ENCODE results near the gene STK17A.

The STK17A gene

GRCh38 chr7:43582503-43583423 is at the start of gene STK17A:
STK17A (plus strand) TSS chr7:43583108; CDS start chr7:43583244, 136 bp downstream.
- peak; percentile 89 for DNase-seq

DNA sequence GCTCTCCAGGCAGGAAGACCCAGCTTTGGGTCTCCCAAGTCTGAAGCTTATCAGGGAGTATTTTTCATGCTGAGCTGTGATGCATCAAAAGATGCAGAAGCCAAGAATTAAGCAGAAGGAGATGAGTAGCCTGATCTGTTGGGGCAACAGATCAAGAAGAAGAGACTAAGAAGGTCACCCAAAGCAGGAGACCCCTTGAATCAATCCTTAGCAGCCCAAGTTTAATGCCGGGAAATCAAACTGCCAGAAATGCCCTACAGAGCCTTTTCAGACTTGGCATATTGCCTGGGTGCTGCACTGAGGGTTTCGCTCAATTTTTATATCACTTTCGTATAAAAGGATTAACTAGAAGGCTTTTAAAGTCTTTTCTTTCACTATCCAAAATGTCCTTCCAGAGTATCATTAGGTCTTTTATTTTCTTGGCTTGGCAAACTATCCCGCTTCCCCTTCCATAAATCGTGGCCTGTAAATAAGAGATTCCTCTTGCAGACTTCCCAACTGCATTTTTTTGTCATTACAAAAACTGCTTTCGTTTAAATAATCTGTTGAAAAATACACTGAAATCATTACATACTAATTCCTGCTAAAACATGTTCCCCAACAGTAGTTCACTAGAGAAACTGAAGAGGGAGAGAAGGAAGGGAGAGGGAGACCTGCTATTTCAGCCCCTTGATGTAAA is 49.0 kb upstream of the STK17A start:
- peak; percentile 79 for DNase-seq

GRCh38 chr7:43535031-43535451 is 47.9 kb upstream of the STK17A start:
- peak; percentile 86 for DNase-seq

DNA sequence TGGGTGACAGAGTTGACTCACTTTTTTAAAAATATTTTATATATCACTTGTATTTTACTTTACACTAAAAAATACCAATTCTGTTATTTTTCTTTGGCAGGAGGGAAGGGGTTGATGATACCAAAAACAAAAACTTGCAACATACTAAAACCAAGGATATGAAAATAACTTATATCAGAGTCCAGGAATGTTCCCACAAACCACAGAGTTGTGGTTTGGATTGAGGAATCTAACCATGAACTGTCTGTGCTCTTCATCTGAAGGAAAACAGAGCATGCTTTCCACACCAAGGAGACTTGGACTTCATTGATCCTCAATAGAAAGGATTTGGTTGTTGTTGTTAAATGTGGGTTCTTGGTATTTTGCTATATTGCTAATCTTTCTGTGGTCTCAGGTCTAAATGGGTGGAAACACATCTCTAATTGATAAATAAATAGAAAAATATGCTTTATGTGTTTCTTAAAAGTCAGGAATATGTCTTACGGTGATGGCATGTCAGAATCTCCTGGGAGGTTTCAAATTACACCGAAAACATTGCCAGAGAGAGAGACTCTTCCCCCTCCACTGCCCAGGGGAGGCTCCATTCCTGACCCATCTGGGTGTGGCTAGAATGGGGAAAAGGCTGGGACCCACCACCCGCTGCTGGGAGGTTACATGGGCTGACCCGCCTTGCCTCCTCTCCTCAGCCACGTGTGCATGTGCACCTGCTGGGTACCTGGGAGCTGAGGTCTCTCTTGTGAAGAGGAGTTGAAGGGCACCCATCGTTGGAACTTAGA is 46.9 kb upstream of the STK17A start:
- peak; percentile 96 for DNase-seq

- no peak for DNase-seq
These were observed 46.1 kb upstream of the STK17A start for GRCh38 chr7:43536773-43537172.

DNA sequence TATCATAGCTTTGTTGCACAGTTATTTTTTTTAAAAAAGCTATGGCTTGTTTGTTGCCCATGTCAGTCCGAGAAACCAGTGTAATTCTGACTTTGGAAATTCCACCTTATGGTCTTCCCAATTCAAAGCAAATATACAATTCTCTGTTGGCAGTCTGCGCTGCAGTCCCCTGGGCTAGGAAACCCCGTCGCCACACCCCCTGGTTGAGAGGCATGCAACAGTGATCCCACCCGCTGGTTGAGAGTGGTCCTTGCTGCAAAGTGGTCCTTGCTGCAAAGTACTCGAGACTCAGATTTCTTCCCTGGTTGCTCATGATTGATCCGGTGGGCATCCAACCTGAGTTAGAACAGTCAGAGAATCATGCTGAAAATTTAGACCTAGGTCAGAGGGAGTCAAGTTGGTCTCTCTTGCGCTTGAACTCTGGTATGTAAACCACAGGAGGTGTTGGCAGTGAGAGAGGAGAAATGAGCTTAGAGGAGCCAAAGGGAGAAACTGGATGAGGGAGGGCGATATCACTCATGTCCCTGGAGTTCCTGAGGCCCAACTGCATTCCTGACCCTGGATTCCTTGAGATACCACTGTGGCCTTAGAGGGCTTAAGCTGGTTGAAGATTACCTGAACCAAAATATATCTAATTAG is 45.0 kb upstream of the STK17A start:
- peak; percentile 59 for DNase-seq

- DNase-seq: no peak
These were observed 44.5 kb upstream of the STK17A start for GRCh38 chr7:43538404-43538771.

DNA sequence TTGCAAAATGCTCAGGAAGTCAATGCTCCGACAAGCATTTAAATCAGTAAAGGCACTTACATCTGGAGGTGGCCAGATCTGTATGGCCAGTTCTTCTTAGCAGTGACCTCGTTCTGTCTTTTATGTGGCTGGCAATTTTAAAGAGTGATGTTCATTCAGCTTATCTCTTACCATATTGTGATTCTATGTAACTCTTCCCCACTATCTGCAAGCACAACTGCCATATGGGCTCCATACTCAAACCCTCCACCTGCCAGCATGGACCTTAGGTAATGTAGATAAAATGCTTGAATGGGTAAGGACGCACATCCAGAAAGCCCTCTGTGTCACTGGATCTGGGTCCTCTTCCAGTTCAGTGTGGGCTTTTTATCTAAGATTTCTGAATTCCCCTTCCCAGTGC is 42.4 kb upstream of the STK17A start:
- DNase-seq: no peak

DNA sequence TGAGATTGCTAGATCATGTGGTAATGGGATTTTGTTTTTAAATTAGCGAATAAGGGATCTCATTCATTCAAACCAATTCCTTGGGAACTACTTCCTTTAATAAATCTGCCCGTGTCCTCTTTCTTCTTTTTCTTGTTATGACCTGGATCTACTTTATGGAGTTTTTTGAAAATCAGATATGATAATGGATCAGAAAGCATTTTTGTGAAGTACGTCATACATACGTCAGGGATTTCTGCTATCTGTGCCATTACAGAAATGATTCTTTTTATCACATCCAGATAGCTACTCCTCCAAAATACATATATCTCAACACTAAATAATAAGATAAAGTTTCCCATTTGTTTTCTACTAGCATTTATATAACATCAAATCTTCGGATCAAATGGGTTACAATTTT is 40.2 kb upstream of the STK17A start:
- no peak for DNase-seq

DNA sequence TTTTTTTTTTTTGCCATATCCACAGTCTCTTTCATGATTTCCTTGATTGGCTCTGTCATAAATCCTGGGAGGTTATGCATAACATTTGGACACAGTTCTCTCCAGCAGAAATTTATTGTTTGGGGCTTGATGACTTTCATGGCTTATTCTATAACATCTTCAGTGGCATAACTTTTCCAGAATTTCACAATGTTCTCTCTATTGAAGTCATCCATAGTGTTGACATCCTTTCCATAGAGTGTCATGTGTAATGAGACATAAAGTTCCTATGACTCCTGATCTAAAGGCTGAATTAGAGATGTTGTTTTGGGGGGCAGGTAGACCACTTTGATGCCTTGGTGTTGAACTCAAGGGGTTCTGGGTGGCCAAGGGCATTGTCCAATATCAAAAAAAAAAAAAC is 36.7 kb upstream of the STK17A start:
- DNase-seq: no peak

DNA sequence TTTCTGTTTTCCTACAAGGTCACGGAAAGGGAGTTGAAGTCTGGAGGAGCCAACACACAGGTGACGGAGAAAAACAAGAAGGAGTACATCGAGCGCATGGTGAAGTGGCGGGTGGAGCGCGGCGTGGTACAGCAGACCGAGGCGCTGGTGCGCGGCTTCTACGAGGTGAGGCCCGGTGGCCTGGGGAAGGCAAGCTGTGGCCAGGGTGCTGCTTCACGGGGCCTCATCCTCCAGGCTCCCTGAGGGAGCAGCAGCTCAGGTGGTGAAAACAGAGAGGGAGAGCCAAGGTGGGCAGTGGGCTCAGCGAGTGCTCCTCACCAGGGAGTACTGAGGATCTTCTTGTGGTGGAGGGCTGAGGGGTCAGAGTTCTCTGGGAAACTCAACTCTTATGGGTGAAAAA is 32.5 kb upstream of the STK17A start:
- no peak for DNase-seq

DNA sequence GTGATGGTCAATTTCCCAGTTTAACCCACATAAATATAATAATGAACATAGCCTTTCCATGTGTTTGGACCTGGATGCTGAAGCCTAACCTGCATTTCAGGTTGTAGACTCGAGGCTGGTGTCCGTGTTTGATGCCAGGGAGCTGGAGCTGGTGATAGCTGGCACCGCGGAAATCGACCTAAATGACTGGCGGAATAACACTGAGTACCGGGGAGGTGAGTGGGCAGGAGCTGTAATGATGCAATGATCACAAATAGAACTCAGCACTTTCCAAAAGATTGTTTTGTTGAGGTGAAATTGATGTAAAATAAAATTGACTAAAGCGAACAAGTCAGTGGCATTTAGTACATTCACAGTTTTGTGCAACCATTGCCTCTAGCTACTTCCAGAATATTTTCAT is 30.8 kb upstream of the STK17A start:
- DNase-seq: no peak

- peak; percentile 62 for DNase-seq
These were observed 28.9 kb upstream of the STK17A start for GRCh38 chr7:43553999-43554398.

DNA sequence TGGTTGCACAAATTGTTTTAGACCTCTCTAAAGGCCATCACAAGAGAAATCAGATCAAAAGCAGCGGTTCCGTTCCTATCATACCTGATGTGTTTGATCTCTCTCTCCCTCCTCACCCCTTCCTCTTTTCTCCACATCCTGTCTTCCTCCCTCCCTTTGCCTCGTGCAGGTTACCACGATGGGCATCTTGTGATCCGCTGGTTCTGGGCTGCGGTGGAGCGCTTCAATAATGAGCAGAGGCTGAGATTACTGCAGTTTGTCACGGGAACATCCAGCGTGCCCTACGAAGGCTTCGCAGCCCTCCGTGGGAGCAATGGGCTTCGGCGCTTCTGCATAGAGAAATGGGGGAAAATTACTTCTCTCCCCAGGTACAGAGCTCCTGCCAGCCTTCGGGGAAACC is 28.5 kb upstream of the STK17A start:
- no peak for DNase-seq

DNA sequence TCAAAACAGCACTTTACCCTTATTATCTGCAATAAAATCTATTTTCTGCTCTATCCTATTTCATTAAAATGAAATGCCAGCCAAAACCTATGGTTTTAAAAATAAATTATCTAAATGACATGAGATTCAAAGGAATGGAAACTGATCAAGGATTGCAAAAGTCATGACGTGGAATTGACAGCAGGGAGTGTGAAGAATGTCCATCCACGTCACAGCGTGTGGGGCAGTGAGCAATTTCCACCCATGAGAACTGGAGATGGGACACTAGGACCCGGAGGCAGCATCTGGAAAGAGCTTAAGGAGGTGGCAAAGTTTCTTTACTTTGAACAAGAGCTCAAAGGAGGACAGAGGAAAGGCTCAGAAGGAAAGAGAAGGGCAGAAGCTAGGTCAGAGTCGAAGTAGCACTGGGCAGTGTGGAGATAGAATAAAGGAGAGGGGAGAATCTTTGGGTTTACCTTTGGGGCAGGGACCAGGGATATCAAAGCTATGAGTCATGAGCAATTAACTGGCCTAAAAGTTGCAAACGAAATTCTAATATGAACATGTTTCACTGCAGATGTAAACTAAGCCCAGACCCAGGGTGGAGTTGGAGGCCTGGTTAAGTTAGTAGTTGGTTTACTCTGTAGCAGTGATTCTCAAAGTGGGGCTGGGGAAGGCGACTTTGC is 24.9 kb upstream of the STK17A start:
- no peak for DNase-seq

DNA sequence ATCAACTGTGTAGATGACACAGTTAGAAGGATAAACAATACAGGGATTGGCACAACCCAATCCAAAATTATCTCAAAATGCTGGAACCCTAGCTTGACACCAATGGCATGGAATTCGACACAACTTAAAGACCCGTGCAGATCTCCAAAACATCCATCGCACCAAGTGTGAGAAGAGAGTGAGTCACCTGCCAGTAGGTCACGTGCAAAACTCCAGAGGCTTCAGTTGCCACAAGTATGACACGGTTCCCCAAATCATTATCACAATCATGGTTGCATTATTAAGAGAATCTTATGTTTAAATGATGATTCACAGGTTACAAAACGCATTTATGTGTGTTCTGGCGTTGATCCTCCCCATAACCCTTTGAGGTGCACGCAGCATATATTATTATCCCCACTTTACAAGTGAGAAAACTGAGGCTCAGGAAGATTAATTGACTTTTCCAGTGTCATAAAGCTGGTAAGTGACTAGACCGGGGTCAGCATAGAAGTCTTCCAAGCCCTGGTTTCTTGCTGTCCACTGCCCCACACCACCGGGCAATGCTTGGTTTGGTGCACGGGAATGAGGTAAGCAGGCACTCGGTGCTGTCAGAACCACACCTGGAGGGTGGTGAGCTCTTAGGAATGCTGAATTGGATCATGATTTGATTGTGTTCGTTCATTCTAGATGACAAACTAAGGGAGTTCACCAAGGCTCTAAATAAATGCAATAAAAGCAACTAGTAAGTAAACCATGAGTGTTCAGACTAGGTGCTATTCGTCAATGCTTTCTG is 23.6 kb upstream of the STK17A start:
- DNase-seq: no peak

- no peak for DNase-seq
These were observed 23.0 kb upstream of the STK17A start for GRCh38 chr7:43559946-43560335.

GRCh38 chr7:43560742-43561330 is 22.1 kb upstream of the STK17A start:
- DNase-seq: no peak

DNA sequence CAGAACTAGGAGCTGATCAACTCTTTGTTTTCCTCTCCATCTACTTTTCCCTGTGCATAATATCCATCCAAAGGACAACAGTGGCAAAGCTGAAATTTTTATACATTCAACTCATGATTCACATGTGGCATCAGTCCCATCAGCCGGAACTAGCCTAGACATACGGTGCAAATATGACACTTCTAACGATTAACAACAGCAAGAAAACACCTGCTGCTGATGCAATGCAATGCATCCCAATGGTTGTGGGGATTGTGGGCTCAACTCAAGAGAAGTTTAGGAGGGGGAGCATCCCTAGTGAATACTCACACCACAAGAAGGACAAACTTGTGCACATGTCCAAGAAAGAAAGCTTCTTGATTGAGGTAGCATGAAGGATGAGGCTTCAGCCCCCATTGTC is 20.5 kb upstream of the STK17A start:
- DNase-seq: no peak

DNA sequence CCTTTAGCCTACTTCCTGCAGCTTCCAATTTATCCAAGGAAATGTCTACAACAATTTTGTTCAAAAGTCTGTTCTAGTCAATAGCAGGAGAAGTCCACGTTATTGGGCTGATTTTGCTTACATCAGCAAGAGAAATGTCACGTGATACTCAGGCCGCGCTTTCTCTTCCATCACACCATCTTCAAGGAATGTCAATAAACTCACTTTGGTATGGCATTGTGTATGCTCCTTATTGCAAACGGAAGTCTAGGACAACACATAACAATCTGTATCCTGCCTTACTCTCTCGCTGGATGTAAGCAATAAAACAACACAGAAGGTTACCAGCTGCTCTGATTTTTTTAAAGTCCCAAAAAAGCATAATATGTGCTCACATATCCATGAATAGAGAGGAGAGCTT is 17.1 kb upstream of the STK17A start:
- peak; percentile 69 for DNase-seq

GRCh38 chr7:43568529-43568928 is 14.4 kb upstream of the STK17A start:
- DNase-seq: peak; percentile 73

Data from fibroblast of skin of right biceps (primary cell).